ENCODE measurements around the gene CORO6. TPM values are rescaled to one million over a fixed set of nuclear protein-coding genes. Genes with fewer than 3 reads are reported as not detected.
A peak's percentile ranks its signal among the peaks of the same experiment; 100 is the strongest.

Gene CORO6
- total and polyA plus RNA-seq, 2 of the 13 experiments (the other 11 are each of a cell fraction or from before 2014, with no cell fraction given), result 0.42 to 0.82 TPM

DNA sequence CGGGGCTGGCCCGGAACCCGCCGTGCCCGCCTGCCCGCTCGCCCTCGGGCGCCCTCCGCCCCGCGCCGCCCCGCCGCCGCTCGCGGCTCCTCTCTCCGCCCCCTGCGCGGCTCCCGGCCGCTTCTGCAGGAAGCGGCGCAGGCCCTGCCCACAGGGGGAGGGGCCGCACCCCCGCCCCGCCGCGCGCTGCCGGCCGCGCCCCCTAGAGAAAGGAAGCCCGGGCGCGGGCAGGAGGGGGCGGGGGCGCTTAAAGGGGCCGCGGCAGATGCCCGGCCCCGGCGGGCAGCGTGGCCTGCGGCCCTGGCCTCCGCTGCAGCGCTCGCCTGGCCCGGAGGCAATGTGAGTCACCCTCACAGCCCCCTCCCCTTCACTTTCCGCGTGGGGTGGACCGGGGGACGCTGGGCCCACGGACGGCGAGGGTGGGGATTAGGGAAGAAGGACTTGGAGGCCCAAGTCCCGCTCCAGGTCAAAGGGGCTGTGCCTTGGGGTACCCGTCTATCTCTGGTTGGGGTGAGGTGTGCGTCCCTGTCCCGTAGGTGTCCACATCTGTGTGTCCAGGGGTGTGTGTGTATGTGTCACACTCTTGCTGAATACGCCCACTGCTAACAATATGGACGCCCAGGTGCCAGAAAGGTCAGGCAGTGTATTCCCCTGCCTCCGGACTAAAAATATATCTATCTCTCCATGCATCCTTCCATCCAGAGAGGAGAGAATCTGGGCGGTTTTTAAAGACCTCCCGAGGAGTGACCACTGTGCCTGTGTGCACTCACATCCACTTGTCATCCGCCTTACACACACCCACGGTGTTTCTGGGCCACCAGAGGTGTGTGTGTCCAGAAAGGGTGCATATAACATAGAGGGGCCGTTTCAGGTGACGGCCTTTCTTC is 32.9 kb downstream of the CORO6 start, which contains the start of gene GIT1 (continued):
- TF ChIP-seq, protein P1, sequence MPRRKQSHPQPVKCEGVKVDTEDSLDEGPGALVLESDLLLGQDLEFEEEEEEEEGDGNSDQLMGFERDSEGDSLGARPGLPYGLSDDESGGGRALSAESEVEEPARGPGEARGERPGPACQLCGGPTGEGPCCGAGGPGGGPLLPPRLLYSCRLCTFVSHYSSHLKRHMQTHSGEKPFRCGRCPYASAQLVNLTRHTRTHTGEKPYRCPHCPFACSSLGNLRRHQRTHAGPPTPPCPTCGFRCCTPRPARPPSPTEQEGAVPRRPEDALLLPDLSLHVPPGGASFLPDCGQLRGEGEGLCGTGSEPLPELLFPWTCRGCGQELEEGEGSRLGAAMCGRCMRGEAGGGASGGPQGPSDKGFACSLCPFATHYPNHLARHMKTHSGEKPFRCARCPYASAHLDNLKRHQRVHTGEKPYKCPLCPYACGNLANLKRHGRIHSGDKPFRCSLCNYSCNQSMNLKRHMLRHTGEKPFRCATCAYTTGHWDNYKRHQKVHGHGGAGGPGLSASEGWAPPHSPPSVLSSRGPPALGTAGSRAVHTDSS (CRISPR knock-in tag; conservative IDR thresholded peaks at IDR 0.05), result no peak
- TF ChIP-seq, protein P2, sequence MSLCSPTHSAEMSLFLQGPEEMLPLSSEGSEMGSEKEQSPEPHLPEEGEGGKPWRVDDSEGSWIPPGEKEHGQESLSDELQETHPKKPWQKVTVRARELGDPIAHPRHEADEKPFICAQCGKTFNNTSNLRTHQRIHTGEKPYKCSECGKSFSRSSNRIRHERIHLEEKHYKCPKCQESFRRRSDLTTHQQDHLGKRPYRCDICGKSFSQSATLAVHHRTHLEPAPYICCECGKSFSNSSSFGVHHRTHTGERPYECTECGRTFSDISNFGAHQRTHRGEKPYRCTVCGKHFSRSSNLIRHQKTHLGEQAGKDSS (CRISPR knock-in tag; IDR thresholded peaks at IDR 0.05; ENCODE audit: borderline replicate concordance, low read depth), result no peak
- TF ChIP-seq ZNF225 (CRISPR knock-in tag; IDR thresholded peaks at IDR 0.05) (no peak), ZNF598 (CRISPR knock-in tag; IDR thresholded peaks at IDR 0.05; ENCODE audit: borderline replicate concordance) (no peak), NONO (IDR thresholded peaks at IDR 0.05) (no peak), NONO (CRISPR knock-in tag; conservative IDR thresholded peaks at IDR 0.05) (no peak), SCMH1 (CRISPR knock-in tag; IDR thresholded peaks at IDR 0.05; ENCODE audit: borderline replicate concordance) (no peak), ZNF230 (CRISPR knock-in tag; IDR thresholded peaks at IDR 0.05) (no peak), ZNF788 (CRISPR knock-in tag; IDR thresholded peaks at IDR 0.05; ENCODE audit: borderline replicate concordance) (0 out of 2 replicates have a peak, but pooled peaks have one; percentile 2), ZFP1 (CRISPR knock-in tag; IDR thresholded peaks at IDR 0.05) (no peak), GFI1 (CRISPR knock-in tag; IDR thresholded peaks at IDR 0.05; ENCODE audit: borderline replicate concordance) (no peak), ZNF724P (CRISPR knock-in tag; IDR thresholded peaks at IDR 0.05; ENCODE audit: borderline replicate concordance) (no peak), NR2F1 (CRISPR knock-in tag; IDR thresholded peaks at IDR 0.05) (0 out of 4 replicates have a peak, but pooled peaks of 1 of the 2 experiments have one; percentile 10), HDAC1 (CRISPR knock-in tag; IDR thresholded peaks at IDR 0.05) (peak; percentile 61; the same call in 1 of the 2 replicates), ZC3H13 (CRISPR knock-in tag; IDR thresholded peaks at IDR 0.05) (no peak), ZFY (CRISPR knock-in tag; IDR thresholded peaks at IDR 0.05) (peak; percentile 48; the same call in 1 of the 2 replicates), ZNF546 (CRISPR knock-in tag; conservative IDR thresholded peaks at IDR 0.05) (no peak), KMT2A (CRISPR knock-in tag; IDR thresholded peaks at IDR 0.05) (no peak), ZNF234 (CRISPR knock-in tag; conservative IDR thresholded peaks at IDR 0.05) (no peak), RFX3 (CRISPR knock-in tag; IDR thresholded peaks at IDR 0.05) (no peak), ZNF383 (CRISPR knock-in tag; IDR thresholded peaks at IDR 0.05; ENCODE audit: borderline replicate concordance) (no peak), FOSL2 (CRISPR knock-in tag; IDR thresholded peaks at IDR 0.05) (no peak), ZNF235 (CRISPR knock-in tag; IDR thresholded peaks at IDR 0.05; ENCODE audit: borderline replicate concordance) (no peak), ZNF761 (CRISPR knock-in tag; conservative IDR thresholded peaks at IDR 0.05) (no peak)
- TF ChIP-seq, protein P3, sequence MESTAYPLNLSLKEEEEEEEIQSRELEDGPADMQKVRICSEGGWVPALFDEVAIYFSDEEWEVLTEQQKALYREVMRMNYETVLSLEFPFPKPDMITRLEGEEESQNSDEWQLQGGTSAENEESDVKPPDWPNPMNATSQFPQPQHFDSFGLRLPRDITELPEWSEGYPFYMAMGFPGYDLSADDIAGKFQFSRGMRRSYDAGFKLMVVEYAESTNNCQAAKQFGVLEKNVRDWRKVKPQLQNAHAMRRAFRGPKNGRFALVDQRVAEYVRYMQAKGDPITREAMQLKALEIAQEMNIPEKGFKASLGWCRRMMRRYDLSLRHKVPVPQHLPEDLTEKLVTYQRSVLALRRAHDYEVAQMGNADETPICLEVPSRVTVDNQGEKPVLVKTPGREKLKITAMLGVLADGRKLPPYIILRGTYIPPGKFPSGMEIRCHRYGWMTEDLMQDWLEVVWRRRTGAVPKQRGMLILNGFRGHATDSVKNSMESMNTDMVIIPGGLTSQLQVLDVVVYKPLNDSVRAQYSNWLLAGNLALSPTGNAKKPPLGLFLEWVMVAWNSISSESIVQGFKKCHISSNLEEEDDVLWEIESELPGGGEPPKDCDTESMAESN (CRISPR knock-in tag; conservative IDR thresholded peaks at IDR 0.05), result 0 out of 2 replicates have a peak, but pooled peaks have one; percentile 22
- TF ChIP-seq, protein P4, sequence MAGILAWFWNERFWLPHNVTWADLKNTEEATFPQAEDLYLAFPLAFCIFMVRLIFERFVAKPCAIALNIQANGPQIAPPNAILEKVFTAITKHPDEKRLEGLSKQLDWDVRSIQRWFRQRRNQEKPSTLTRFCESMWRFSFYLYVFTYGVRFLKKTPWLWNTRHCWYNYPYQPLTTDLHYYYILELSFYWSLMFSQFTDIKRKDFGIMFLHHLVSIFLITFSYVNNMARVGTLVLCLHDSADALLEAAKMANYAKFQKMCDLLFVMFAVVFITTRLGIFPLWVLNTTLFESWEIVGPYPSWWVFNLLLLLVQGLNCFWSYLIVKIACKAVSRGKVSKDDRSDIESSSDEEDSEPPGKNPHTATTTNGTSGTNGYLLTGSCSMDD (CRISPR knock-in tag; IDR thresholded peaks at IDR 0.05), result no peak
